WTC11 (cell line): Measurements from ENCODE around the gene ASMTL.

Experiments used
- CBFB ChIP-seq: sonication (generic); formaldehyde crosslinking; IDR thresholded peaks from 2 replicates; pipeline ENCODE4 v1.8.1; 2022; ENCODE audit warnings: mild to moderate bottlenecking, low read depth, missing genetic modification reagents
- GABPB1 ChIP-seq: sonication (generic); formaldehyde crosslinking; IDR thresholded peaks from 2 replicates; pipeline ENCODE4 v1.8.1; 2023; ENCODE audit warnings: mild to moderate bottlenecking, missing genetic modification reagents
- IRF2 ChIP-seq: sonication (generic); formaldehyde crosslinking; IDR thresholded peaks from 2 replicates; pipeline ENCODE4 v1.8.0; 2022; ENCODE audit warnings: low read depth, missing genetic modification reagents, borderline replicate concordance
- SMAD3 ChIP-seq: sonication (generic); formaldehyde crosslinking; IDR thresholded peaks from 2 replicates; pipeline ENCODE4 v1.8.0; 2022; ENCODE audit warnings: missing genetic modification reagents, mild to moderate bottlenecking, borderline replicate concordance
- TEAD4 ChIP-seq: sonication (generic); formaldehyde crosslinking; IDR thresholded peaks from 2 replicates; pipeline ENCODE4 v1.8.0; 2022; ENCODE audit warnings: mild to moderate bottlenecking, missing genetic modification reagents
- ZNF121 ChIP-seq: sonication (generic); formaldehyde crosslinking; IDR thresholded peaks from 2 replicates; pipeline ENCODE4 v1.8.0; 2023; ENCODE audit warnings: missing genetic modification reagents
- TF ChIP-seq, protein P1 (sequence below): fragments of 200-600 bp; IDR thresholded peaks from 2 replicates; pipeline ENCODE4 v1.8.0; 2022; ENCODE audit warnings: antibody characterized with exemption
- TF ChIP-seq, protein P2 (sequence below): sonication (generic); formaldehyde crosslinking; conservative IDR thresholded peaks from 2 replicates; pipeline ENCODE4 v1.8.1; 2022; ENCODE audit warnings: mild to moderate bottlenecking, missing genetic modification reagents
- TF ChIP-seq, protein P3 (sequence below): sonication (generic); formaldehyde crosslinking; IDR thresholded peaks from 2 replicates; pipeline ENCODE4 v1.8.1; 2023; ENCODE audit warnings: mild to moderate bottlenecking, missing genetic modification reagents, moderate library complexity
- TF ChIP-seq, protein P4 (sequence below): sonication (generic); formaldehyde crosslinking; IDR thresholded peaks from 2 replicates; pipeline ENCODE4 v1.8.1; 2023; ENCODE audit warnings: mild to moderate bottlenecking, missing genetic modification reagents, borderline replicate concordance
- TF ChIP-seq, protein P5 (sequence below): sonication (generic); formaldehyde crosslinking; IDR thresholded peaks from 2 replicates; pipeline ENCODE4 v1.8.1; 2022; ENCODE audit warnings: mild to moderate bottlenecking, moderate library complexity, missing genetic modification reagents

DNA sequence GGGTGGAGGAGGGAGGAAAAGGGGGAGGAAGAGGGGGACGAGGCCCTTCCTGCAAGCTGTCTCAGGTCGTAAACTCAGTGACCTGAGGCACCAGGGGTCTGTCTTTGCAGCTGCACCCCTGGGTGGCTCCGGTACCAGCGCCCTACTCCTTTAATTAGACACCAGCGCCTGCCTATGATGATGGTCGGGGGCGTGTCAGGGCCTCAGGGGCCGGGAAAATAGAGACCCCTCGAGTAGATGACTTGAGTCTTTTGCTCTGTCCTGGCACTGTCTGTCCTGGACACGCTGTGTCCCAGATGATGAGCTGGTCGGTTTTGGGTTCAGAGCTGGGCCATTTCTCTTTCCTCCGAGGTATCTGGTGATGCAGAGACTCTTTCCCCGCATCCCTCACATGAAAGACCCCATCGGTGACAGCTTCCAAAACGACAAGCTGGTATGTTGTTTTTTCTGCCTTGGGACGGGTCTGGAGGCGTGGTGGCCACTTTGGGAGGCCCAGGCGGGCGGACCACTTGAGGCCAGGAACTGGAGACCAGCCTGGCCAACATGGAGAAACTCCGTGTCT is 72.0 kb downstream of the ASMTL start:
- no peak for TF ChIP-seq CBFB (CRISPR knock-in tag)
- TF ChIP-seq, protein P1, sequence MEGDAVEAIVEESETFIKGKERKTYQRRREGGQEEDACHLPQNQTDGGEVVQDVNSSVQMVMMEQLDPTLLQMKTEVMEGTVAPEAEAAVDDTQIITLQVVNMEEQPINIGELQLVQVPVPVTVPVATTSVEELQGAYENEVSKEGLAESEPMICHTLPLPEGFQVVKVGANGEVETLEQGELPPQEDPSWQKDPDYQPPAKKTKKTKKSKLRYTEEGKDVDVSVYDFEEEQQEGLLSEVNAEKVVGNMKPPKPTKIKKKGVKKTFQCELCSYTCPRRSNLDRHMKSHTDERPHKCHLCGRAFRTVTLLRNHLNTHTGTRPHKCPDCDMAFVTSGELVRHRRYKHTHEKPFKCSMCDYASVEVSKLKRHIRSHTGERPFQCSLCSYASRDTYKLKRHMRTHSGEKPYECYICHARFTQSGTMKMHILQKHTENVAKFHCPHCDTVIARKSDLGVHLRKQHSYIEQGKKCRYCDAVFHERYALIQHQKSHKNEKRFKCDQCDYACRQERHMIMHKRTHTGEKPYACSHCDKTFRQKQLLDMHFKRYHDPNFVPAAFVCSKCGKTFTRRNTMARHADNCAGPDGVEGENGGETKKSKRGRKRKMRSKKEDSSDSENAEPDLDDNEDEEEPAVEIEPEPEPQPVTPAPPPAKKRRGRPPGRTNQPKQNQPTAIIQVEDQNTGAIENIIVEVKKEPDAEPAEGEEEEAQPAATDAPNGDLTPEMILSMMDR = no peak
- TF ChIP-seq, protein P2, sequence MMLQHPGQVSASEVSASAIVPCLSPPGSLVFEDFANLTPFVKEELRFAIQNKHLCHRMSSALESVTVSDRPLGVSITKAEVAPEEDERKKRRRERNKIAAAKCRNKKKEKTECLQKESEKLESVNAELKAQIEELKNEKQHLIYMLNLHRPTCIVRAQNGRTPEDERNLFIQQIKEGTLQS (CRISPR knock-in tag) = no peak
- TF ChIP-seq ZNF121 (CRISPR knock-in tag) = no peak
- TF ChIP-seq, protein P3, sequence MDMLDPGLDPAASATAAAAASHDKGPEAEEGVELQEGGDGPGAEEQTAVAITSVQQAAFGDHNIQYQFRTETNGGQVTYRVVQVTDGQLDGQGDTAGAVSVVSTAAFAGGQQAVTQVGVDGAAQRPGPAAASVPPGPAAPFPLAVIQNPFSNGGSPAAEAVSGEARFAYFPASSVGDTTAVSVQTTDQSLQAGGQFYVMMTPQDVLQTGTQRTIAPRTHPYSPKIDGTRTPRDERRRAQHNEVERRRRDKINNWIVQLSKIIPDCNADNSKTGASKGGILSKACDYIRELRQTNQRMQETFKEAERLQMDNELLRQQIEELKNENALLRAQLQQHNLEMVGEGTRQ (CRISPR knock-in tag) = no peak
- no peak for TF ChIP-seq IRF2 (CRISPR knock-in tag)
- TF ChIP-seq, protein P4, sequence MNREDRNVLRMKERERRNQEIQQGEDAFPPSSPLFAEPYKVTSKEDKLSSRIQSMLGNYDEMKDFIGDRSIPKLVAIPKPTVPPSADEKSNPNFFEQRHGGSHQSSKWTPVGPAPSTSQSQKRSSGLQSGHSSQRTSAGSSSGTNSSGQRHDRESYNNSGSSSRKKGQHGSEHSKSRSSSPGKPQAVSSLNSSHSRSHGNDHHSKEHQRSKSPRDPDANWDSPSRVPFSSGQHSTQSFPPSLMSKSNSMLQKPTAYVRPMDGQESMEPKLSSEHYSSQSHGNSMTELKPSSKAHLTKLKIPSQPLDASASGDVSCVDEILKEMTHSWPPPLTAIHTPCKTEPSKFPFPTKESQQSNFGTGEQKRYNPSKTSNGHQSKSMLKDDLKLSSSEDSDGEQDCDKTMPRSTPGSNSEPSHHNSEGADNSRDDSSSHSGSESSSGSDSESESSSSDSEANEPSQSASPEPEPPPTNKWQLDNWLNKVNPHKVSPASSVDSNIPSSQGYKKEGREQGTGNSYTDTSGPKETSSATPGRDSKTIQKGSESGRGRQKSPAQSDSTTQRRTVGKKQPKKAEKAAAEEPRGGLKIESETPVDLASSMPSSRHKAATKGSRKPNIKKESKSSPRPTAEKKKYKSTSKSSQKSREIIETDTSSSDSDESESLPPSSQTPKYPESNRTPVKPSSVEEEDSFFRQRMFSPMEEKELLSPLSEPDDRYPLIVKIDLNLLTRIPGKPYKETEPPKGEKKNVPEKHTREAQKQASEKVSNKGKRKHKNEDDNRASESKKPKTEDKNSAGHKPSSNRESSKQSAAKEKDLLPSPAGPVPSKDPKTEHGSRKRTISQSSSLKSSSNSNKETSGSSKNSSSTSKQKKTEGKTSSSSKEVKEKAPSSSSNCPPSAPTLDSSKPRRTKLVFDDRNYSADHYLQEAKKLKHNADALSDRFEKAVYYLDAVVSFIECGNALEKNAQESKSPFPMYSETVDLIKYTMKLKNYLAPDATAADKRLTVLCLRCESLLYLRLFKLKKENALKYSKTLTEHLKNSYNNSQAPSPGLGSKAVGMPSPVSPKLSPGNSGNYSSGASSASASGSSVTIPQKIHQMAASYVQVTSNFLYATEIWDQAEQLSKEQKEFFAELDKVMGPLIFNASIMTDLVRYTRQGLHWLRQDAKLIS (CRISPR knock-in tag) = no peak
- TF ChIP-seq, protein P5, sequence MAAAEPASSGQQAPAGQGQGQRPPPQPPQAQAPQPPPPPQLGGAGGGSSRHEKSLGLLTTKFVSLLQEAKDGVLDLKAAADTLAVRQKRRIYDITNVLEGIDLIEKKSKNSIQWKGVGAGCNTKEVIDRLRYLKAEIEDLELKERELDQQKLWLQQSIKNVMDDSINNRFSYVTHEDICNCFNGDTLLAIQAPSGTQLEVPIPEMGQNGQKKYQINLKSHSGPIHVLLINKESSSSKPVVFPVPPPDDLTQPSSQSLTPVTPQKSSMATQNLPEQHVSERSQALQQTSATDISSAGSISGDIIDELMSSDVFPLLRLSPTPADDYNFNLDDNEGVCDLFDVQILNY (CRISPR knock-in tag) = no peak
- no peak for TF ChIP-seq TEAD4 (CRISPR knock-in tag)
- TF ChIP-seq SMAD3 (CRISPR knock-in tag) = no peak
- TF ChIP-seq GABPB1 (CRISPR knock-in tag) = no peak
